Endothelial cell of umbilical vein (primary cell): ENCODE measurements around the gene PIGM. TPM values are rescaled to one million over a fixed set of nuclear protein-coding genes. Genes with fewer than 3 reads are reported as not detected.

ENCODE experiments used
- BruUV-seq: library from RNA; stranded (reverse); fragments of 400-500 nt; replicated peaks from 2 replicates; lab custom pipeline; 2021; lab: Mats Ljungman, UMichigan
- CTCF ChIA-PET: fragments of 300-600, 350-600 bp; sonication (Branson Sonifier 250); formaldehyde crosslinking; loops from one replicate; lab custom pipeline; 2021; ENCODE audit warnings: antibody characterized with exemption, inconsistent platforms; lab: Charles Lee
- POLR2A ChIA-PET: fragments of 300-600, 350-600 bp; sonication (Branson Sonifier 250); formaldehyde crosslinking; loops from one replicate; lab custom pipeline; 2021; ENCODE audit warnings: antibody characterized with exemption, inconsistent platforms; lab: Charles Lee
- DNase-seq: peaks from one replicate; pipeline ENCODE4 v3.0.0-alpha.2; 2011; ENCODE audit warnings: low read depth, low spot score
- FAIRE-seq: peaks from 2 replicates; lab custom pipeline; 2011; peaks lifted over from hg19 to GRCh38; lab: Jason Lieb, UNC
- H2AFZ ChIP-seq: 2 replicates; pipeline ENCODE4 v1.6.0; 2012; ENCODE audit warnings: low read depth, low read length, control low read depth, inconsistent platforms
- H3K27ac ChIP-seq: 2 replicates; pipeline ENCODE4 v1.5.1; 2011; ENCODE audit warnings: low read depth, mild to moderate bottlenecking, control low read depth, low read length, moderate library complexity; ENCODE audit not compliant: insufficient read depth
- H3K27me3 ChIP-seq, 2 experiments: 2 replicates each; pipeline versions ENCODE4 v1.6.0 to v1.6.1; 2011; ENCODE audit warnings: low read length in 2 of 2, mixed read lengths in 1 of 2; ENCODE audit not compliant: control insufficient read depth in 2 of 2, insufficient read depth in 2 of 2
- H3K36me3 ChIP-seq, 2 experiments: 2 replicates in 1 of 2; 3 replicates in 1 of 2; pipeline ENCODE4 v1.5.1; 2011; ENCODE audit warnings: low read length in 2 of 2, mild to moderate bottlenecking in 1 of 2, moderate library complexity in 1 of 2; ENCODE audit not compliant: control insufficient read depth in 2 of 2, insufficient read depth in 2 of 2; ENCODE audit errors: extremely low read depth in 1 of 2
- H3K4me1 ChIP-seq: 3 replicates; pipeline ENCODE4 v1.5.1; 2011; ENCODE audit warnings: mild to moderate bottlenecking, low read length; ENCODE audit not compliant: control insufficient read depth, insufficient read depth; ENCODE audit errors: extremely low read depth
- H3K4me2 ChIP-seq: 2 replicates; pipeline ENCODE4 v1.6.1; 2011; ENCODE audit warnings: low read length, control low read depth, mixed read lengths; ENCODE audit not compliant: insufficient read depth
- H3K4me3 ChIP-seq, 3 experiments: fragments of 200-600 bp in 1 of 3; sonication (generic), shearing (Covaris generic) in 1 of 3; replicated peaks in 1 of 3; 2 replicates each; pipeline ENCODE4 v1.5.1; 2011 to 2016; ENCODE audit warnings: control low read depth in 3 of 3, low read length in 3 of 3, mild to moderate bottlenecking in 2 of 3, inconsistent platforms in 1 of 3, low read depth in 1 of 3, moderate library complexity in 1 of 3; ENCODE audit not compliant: insufficient read depth in 1 of 3
- H3K79me2 ChIP-seq: 2 replicates; pipeline ENCODE4 v1.6.0; 2012; ENCODE audit warnings: low read length, inconsistent platforms; ENCODE audit not compliant: control insufficient read depth, insufficient read depth
- H3K9ac ChIP-seq: replicated peaks from 2 replicates; pipeline ENCODE3; 2011; ENCODE audit warnings: low read length, control low read depth; ENCODE audit not compliant: insufficient read depth; ENCODE audit errors: extremely low read depth
- H3K9me1 ChIP-seq: replicated peaks from 3 replicates; pipeline ENCODE4 v1.6.0; 2011; ENCODE audit warnings: mild to moderate bottlenecking, low read length; ENCODE audit not compliant: control insufficient read depth, insufficient read depth; ENCODE audit errors: extremely low read depth
- H3K9me3 ChIP-seq: replicated peaks from 2 replicates; pipeline ENCODE4 v1.5.1; 2012; ENCODE audit warnings: low read length, inconsistent platforms; ENCODE audit not compliant: control insufficient read depth, insufficient read depth
- H4K20me1 ChIP-seq: replicated peaks from 2 replicates; pipeline ENCODE3; 2011; ENCODE audit warnings: mild to moderate bottlenecking, low read length; ENCODE audit not compliant: control insufficient read depth, insufficient read depth; ENCODE audit errors: extremely low read depth
- CTCF ChIP-seq, 2 donors: IDR thresholded peaks; 1 replicate in 1 of 2; 2 replicates in 1 of 2; pipeline ENCODE4 v1.5.1; 2011; ENCODE audit warnings: low read length in 2 of 2, mild to moderate bottlenecking in 2 of 2, moderate library complexity in 2 of 2, control low read depth in 1 of 2, inconsistent platforms in 1 of 2, low read depth in 1 of 2; ENCODE audit not compliant: insufficient read depth in 1 of 2; ENCODE audit errors: extremely low read depth in 1 of 2
- EZH2 ChIP-seq: IDR thresholded peaks from 2 replicates; pipeline ENCODE4 v1.6.1; 2012; ENCODE audit warnings: borderline replicate concordance, low read depth, mild to moderate bottlenecking, moderate library complexity, low read length, inconsistent platforms; ENCODE audit not compliant: severe bottlenecking
- FOS ChIP-seq: IDR thresholded peaks from 2 replicates; pipeline ENCODE4 v1.6.1; 2011; ENCODE audit warnings: mild to moderate bottlenecking, low read length, moderate library complexity, borderline replicate concordance; ENCODE audit not compliant: insufficient read depth
- GATA2 ChIP-seq: IDR thresholded peaks from 2 replicates; pipeline ENCODE4 v1.7.0; 2011; ENCODE audit warnings: low read depth, mild to moderate bottlenecking, moderate library complexity, mixed read lengths, low read length; ENCODE audit not compliant: insufficient read length, insufficient read depth
- JUN ChIP-seq: IDR thresholded peaks from 2 replicates; pipeline ENCODE4 v1.6.1; 2011; ENCODE audit warnings: borderline replicate concordance, low read depth; ENCODE audit not compliant: insufficient read length, insufficient read depth
- MAX ChIP-seq: IDR thresholded peaks from 2 replicates; pipeline ENCODE4 v1.6.1; 2011; ENCODE audit not compliant: insufficient read depth, insufficient read length
- MYC ChIP-seq: IDR thresholded peaks from one replicate; pipeline ENCODE4 v1.6.1; 2011; ENCODE audit warnings: mild to moderate bottlenecking, low read depth, low read length
- POLR2A ChIP-seq: IDR thresholded peaks from 2 replicates; pipeline ENCODE4 v1.6.1; 2012; ENCODE audit warnings: low read depth, mild to moderate bottlenecking, control low read depth, low read length
- POLR2AphosphoS5 ChIP-seq: IDR thresholded peaks from 2 replicates; pipeline ENCODE4 v1.6.1; 2012; ENCODE audit warnings: low read depth, mild to moderate bottlenecking, control low read depth, low read length, moderate library complexity; ENCODE audit not compliant: insufficient read depth
- dilution Hi-C: fragments of 300-500 bp; cut with MboI; formaldehyde crosslinking; loops from one replicate; pipeline ENCODE4 v1.15.0; 2019; ENCODE audit warnings: low sequenced_read_pairs; ENCODE audit not compliant: extremely low pct_ligation_motif_present
- intact Hi-C: fragments of 100-400 bp; cut with micrococcal nuclease; formaldehyde crosslinking; loops from one replicate; pipeline ENCODE4 v1.10.0; 2022
- polyA plus RNA-seq, 4 experiments: library from polyadenylated mRNA; depleted of rRNA in 3 of 4; stranded (reverse) in 3 of 4; unstranded in 1 of 4; fragments of >200 nt; gene quantifications; 2 replicates each; pipeline versions ENCODE4 v1.2.1 to v1.2.3, GENCODE V29; 2011 to 2012; ENCODE audit warnings: missing spikeins in 1 of 4
- total RNA-seq: library from RNA; stranded (reverse); gene quantifications from 2 replicates; pipeline ENCODE4 v1.2.3, GENCODE V29; 2021

Gene PIGM
- total and polyA plus RNA-seq, 2 donors (not counting 3 experiments of a cell fraction or from before 2014, with no cell fraction given), result 3.4 to 5.4 TPM

DNA sequence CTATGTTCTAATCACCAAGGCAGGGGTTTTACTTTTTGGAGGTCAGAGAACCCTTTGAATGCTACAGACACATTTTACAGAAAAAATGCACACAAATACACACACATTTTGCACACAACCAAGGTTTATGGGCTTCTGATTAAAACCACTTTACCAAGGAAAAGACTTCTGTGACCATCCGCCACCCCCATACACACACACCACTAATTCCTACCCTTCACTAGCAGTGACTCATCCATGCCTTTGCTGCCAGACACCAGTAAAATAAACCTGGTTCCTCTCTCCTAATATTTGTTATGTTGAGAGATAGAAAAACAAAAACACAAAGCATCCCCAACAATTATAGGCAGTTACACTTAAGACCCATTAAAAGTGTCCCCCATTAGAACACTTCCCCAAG, 12.9 kb downstream of the PIGM start:
- H3K4me3 ChIP-seq, result no peak overlapping the region
- BruUV-seq, result no TSS peak
- no peaks in the 10 kb centered on the region for H3K9me3 ChIP-seq
- H3K4me2 ChIP-seq, result no peak overlapping the region
- no peak overlapping the region for H3K27ac ChIP-seq
- POLR2A ChIA-PET, result no interaction called here
- no peak for TF ChIP-seq POLR2AphosphoS5
- no peak for TF ChIP-seq FOS
- no peak for TF ChIP-seq JUN
- no peak for TF ChIP-seq CTCF (IDR thresholded peaks at IDR 0.05; ENCODE audit: extremely low read depth in 1 of 2, insufficient read depth in 1 of 2, low read depth in 1 of 2, low read length in 2 of 2)
- no peak for TF ChIP-seq POLR2A
- no peak for TF ChIP-seq EZH2
- no peak for TF ChIP-seq GATA2
- no peak for TF ChIP-seq MAX
- no peak for TF ChIP-seq MYC
- intact Hi-C loops, result no loop called here
- H2AFZ ChIP-seq, result no peak overlapping the region
- H3K27me3 ChIP-seq, result peaks cover 11 to 13% of the 10 kb centered on the region in 2 experiments
- no peak for FAIRE-seq
- DNase-seq, result no peak
- H3K4me1 ChIP-seq, result no peaks in the 10 kb centered on the region
- H3K36me3 ChIP-seq, result no peaks in the 10 kb centered on the region
- no peak overlapping the region for H3K9ac ChIP-seq
- no peaks in the 10 kb centered on the region for H4K20me1 ChIP-seq
- CTCF ChIA-PET, result interaction anchor here (1.2 to 5.8 kb wide), 4 partner anchors 11 to 174 kb away, joined by 3 to 59 read pairs (median 4); no protein-coding TSS in a partner anchor
- H3K9me1 ChIP-seq, result no peaks in the 10 kb centered on the region
- no peaks in the 10 kb centered on the region for H3K79me2 ChIP-seq
- dilution Hi-C loops, result no loop called here
